ENCODE results near the gene MEF2A.
"Not testable (repeated sequence)": the region's sequence is repeated elsewhere in the genome, so short reads cannot be mapped to it uniquely, and the experiment has no call there.

The MEF2A gene

DNA sequence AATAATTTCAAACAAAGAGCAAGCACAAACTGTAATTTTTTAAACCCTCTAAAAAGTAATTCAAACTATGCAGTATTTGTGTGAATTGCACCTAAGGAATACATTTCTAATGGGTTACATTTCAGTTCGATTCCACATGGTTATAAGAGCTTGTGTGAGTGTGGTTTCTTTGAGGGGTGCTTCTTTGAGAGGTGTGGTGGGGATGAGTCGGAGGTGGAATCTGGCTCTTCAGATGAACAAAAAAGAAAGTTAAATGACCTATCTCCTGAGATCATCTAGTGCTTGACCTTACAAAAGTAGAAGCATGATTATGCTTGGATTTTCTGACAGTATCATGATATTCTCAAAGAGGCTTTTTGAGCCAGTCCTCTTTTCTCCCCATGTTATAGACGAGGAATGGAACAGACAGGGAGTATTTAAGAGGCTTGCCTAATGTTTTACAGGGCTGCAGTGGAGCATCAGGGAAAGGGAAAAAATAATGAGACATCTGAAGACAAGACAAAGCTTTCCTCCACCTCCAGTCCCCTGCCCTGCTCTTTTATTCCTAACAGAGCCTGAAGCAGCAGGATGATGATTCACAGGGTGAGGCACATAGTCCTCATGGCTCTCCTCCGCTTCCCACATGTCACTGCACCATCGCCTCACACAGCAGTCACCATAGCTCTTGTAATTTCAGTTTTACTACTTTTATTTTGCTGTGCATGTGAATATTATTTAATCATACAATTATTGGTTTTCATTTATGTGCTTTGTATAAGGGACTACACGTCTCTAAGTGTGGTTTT lies 85.4 kb downstream of the MEF2A start:
- no peak for DNase-seq (ENCODE audit: low read depth in 2 of 2)

GRCh38 chr15:99656205-99656604 lies 90.4 kb downstream of the MEF2A start:
- no peak for DNase-seq (ENCODE audit: low read depth in 2 of 2)

- no peak for DNase-seq (ENCODE audit: low read depth in 2 of 2)
Measured at GRCh38 chr15:99657996-99658395, 92.2 kb downstream of the MEF2A start.

DNA sequence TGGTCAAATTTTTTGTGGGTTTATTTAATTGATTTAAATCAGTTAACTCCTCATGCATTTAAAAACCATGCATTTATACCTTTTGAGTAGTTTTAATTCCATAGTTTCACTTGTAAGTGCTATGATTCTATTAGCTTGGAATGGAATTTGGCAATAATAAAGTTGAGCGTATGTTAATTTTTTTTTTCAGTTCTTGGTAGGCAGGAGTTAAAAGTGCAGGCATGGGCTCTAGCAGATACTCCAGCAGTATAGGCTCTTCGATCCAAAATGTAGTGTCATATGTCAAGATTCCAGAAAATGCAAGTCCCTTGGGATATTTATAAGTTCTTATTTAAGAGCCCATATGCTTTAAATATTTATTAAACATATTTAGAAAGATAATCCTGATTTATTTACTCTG lies 97.1 kb downstream of the MEF2A start:
- no peak for DNase-seq (ENCODE audit: low read depth in 2 of 2)

- not testable (repeated sequence) for DNase-seq (ENCODE audit: low read depth in 2 of 2)
Measured at GRCh38 chr15:99666073-99666472, 100.3 kb downstream of the MEF2A start.

GRCh38 chr15:99668533-99669182 lies 102.9 kb downstream of the MEF2A start:
- no peak for DNase-seq (ENCODE audit: low read depth in 2 of 2)

DNA sequence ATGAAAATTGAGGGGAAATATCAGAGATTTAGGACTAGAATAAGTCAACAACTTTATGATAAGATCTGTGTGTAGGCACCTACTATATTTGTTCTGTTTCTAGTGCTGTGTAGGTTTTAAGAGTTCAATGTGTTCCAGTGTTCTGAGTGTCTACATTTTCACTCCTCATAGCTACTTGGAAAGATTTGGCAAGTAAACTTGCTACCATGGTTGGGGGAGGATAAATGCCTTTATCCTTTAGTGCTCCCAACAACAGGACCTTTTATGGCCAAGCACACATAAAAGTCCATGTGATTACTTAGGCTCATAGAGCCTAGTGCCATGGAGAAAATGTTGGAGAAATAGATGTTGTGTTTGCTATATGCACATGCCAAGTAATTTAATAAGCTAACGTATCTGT lies 103.5 kb downstream of the MEF2A start:
- DNase-seq (ENCODE audit: low read depth in 2 of 2), result no peak

GRCh38 chr15:99671926-99672635 lies 106.3 kb downstream of the MEF2A start:
- DNase-seq (ENCODE audit: low read depth in 2 of 2), result no peak

- no peak for DNase-seq (ENCODE audit: low read depth in 2 of 2)
Measured at GRCh38 chr15:99673111-99673510, 107.3 kb downstream of the MEF2A start.

GRCh38 chr15:99674279-99674678 lies 108.5 kb downstream of the MEF2A start:
- DNase-seq (ENCODE audit: low read depth in 2 of 2), result no peak

DNA sequence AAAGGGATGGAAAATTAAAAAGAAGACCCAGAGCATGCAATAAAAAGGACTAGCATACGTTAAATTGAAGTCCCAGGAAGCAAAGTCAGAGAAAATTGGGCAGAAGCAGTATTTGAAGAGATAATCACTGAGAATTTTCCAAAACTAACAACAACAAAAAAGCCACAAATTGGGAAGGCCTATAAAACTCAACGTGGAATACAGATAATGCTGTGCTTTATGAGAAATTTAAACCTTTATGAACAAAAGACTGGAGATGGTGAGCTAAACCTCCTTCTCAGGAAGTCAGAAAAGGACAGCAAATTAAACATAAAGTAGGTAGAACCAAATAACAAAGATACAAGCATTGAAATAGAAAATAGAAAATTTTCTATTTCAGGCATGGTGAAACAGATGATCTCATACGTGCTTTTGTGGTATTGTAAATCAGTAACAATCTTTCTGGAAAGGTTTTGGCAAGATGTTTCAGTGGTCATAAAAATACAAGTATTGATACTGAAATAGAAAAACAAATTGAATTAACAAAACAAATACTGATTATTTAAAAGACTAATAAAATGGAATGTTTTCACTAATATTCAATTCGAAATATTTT lies 111.9 kb downstream of the MEF2A start:
- no peak for DNase-seq (ENCODE audit: low read depth in 2 of 2)

- DNase-seq (ENCODE audit: low read depth in 2 of 2), result no peak
Measured at GRCh38 chr15:99680276-99680675, 114.5 kb downstream of the MEF2A start.

GRCh38 chr15:99681990-99682389 lies 116.2 kb downstream of the MEF2A start:
- DNase-seq (ENCODE audit: low read depth in 2 of 2), result no peak

GRCh38 chr15:99682455-99682854 lies 116.7 kb downstream of the MEF2A start:
- DNase-seq (ENCODE audit: low read depth in 2 of 2), result no peak

DNA sequence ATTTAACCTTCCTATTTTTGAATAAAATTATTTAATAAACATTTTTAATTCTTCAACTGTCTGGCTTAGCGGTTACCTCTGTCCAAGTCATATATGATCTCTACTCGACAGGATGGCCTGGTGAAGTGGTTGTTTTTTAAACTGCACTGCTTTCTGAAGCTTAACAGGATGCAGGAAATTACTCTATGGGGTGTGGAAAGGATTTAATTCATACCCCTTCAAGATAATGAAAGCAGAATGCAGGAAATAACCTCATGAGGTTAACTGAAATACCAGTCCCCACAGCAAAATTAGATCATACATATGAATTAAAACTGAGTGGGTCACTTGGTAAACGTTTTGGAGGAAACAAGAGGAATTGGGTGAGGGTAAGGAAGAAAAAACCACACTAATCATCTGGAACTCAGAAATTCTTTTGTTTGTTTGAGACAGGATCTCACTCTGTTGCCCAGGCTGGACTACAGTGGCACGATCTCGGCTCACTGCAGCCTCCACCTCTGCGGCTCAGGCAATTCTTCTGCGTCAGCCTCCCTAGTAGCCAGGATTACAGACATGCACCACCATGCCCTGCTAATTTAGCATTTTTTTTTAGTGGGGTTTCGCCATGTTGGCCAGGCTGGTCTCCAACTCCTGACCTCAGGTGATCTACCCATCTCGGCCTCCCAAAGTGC lies 117.4 kb downstream of the MEF2A start:
- no peak for DNase-seq (ENCODE audit: low read depth in 2 of 2)

DNA sequence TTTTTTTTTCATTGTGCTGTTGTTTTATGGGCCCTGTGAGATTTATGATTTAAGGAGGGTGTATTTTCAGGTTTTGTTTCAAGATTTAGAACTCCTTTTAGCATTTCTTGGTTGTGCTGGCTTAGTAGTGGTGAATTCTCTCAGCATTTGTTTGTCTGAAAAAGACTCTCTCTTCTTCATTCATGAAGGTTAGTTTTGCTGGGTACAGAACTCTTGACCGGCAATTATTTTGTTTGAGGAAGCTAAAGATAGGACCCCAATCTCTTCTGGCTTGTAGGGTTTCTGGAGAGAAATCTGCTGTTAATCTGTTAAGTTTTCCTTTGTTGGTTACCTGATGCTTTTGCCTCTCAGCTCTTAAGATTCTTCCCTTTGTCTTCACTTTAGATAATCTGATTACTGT lies 120.5 kb downstream of the MEF2A start:
- DNase-seq (ENCODE audit: low read depth in 2 of 2), result no peak

- DNase-seq (ENCODE audit: low read depth in 2 of 2), result no peak
Measured at GRCh38 chr15:99692825-99693224, 127.0 kb downstream of the MEF2A start.

DNA sequence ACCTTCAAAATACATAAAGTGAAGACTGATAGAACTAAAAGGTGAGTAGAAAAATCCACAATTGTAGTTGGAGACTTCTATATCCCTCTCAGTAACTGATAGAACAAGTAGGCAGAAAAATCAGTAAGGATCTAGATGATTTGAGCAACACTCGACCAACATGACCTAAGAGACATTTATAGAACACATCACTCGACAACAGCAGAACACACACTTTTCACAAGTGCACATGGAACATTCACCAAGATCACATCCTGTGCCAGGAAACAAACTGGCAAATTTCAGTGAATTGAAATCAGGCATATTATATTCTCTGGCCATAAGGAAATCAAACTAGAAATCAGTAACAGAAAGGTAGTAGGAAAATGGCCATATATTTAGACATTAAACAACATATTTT lies 130.3 kb downstream of the MEF2A start:
- DNase-seq (ENCODE audit: low read depth in 2 of 2), result no peak

DNA sequence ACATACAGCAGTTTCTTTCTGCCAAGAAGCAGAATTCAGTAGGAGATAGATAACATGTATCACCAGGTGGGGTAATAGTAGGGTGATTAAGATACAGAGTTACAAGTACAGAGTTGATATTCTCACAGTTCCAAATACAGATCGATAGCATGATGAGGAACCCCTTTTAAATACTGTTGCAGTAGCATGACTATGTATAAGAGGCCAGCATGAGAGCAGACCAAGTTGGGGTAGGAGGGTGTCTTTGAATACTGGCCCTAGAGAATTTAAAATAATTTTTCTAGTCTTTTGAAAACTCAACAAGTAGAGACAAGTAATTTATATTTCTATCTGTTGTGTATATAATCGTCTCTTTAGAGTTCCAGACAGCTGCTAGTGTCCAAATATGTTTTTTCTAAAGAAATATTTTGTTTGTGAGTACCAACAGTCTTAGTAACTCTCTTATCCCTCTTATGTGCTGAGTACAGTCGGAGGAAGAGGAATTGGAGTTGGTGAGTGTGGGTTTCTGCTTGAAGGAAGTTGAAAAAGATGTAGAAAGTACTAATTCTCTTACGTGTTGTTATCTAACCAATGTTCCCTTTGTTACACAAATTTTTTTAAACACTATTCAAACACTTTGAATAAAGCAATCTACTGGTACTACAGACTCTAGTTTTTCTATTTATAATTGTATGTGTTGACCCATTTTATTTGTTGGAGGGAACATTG lies 137.3 kb downstream of the MEF2A start:
- no peak for DNase-seq (ENCODE audit: low read depth in 2 of 2)

GRCh38 chr15:99703603-99704443 lies 138.0 kb downstream of the MEF2A start:
- no peak for DNase-seq (ENCODE audit: low read depth in 2 of 2)

All from activated CD8-positive, alpha-beta memory T cell treated with anti-CD3 and anti-CD28 coated beads for 4 hours (primary cell).